WTC11 (cell line): ENCODE results near the gene LRRC23.

Source experiments
- CBFB ChIP-seq: sonication (generic); formaldehyde crosslinking; IDR thresholded peaks from 2 replicates; pipeline ENCODE4 v1.8.1; 2022; ENCODE audit warnings: mild to moderate bottlenecking, low read depth, missing genetic modification reagents
- GABPB1 ChIP-seq: sonication (generic); formaldehyde crosslinking; IDR thresholded peaks from 2 replicates; pipeline ENCODE4 v1.8.1; 2023; ENCODE audit warnings: mild to moderate bottlenecking, missing genetic modification reagents
- IRF2 ChIP-seq: sonication (generic); formaldehyde crosslinking; IDR thresholded peaks from 2 replicates; pipeline ENCODE4 v1.8.0; 2022; ENCODE audit warnings: low read depth, missing genetic modification reagents, borderline replicate concordance
- NFYB ChIP-seq: sonication (generic); formaldehyde crosslinking; conservative IDR thresholded peaks from 2 replicates; pipeline ENCODE4 v1.8.0; 2022; ENCODE audit warnings: low read depth, missing genetic modification reagents
- SP1 ChIP-seq: sonication (generic); formaldehyde crosslinking; conservative IDR thresholded peaks from 2 replicates; pipeline ENCODE4 v1.8.1; 2022; ENCODE audit warnings: missing genetic modification reagents
- ZNF232 ChIP-seq: sonication (generic); formaldehyde crosslinking; IDR thresholded peaks from 2 replicates; pipeline ENCODE4 v1.8.0; 2022; ENCODE audit warnings: mild to moderate bottlenecking, missing genetic modification reagents
- ZNF317 ChIP-seq: sonication (generic); formaldehyde crosslinking; IDR thresholded peaks from 2 replicates; pipeline ENCODE4 v1.8.1; 2023; ENCODE audit warnings: low read depth, mild to moderate bottlenecking, moderate library complexity, missing genetic modification reagents, borderline replicate concordance
- TF ChIP-seq, protein P1 (sequence below): fragments of 200-600 bp; IDR thresholded peaks from 2 replicates; pipeline ENCODE4 v1.8.0; 2022; ENCODE audit warnings: antibody characterized with exemption
- TF ChIP-seq, protein P2 (sequence below): sonication (generic); formaldehyde crosslinking; IDR thresholded peaks from 2 replicates; pipeline ENCODE4 v1.8.1; 2023; ENCODE audit warnings: mild to moderate bottlenecking, missing genetic modification reagents, moderate library complexity
- TF ChIP-seq, protein P3 (sequence below): sonication (generic); formaldehyde crosslinking; IDR thresholded peaks from 2 replicates; pipeline ENCODE4 v1.8.1; 2022; ENCODE audit warnings: low read depth, mild to moderate bottlenecking, moderate library complexity, missing genetic modification reagents, borderline replicate concordance

DNA sequence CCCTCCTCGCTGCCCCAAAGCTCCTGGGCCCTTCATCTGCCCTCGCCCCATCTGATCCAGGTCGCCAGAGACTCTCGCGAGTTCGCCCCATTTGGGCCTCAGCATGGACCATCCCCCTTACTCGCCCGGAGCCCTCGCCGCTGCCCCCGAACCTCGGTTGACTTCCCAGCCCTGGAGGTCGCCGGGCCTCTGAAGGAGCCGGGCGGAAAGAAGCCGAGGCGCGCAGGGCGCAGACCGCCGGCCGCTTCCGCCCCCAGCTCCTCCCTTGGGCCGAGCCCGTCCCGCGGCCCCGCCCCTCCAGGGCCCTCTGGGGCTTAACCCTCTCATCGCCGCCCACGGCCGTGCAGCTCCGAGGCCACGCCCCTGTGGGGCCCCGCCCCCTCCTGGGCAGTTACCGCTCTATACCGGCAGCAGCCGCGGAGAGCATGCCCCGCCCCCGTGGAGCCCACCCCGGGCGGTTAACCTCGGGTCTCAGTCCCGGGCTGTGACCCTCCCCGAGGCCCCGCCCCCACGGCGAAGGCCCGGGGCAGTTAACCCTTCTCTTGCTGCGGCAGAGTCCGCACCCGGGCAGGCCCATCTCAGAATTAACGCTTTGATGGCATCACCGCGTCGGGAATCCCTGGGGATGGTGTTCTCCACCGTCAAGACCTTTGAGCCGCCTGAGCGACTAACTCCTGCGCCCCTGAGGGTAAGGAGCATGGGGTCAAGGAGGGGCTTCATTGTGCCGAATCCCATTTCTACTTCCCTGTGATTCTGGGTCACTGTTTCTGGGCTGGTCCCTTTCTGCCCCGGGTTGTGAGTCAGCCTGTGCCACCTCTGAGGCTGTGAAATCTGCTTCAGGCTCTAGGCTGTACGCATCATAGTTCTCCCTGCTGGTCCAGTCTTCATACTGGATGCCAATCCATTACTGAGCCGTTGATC lies 31.3 kb upstream of the LRRC23 start, which contains the start of gene SPSB2:
- TF ChIP-seq, protein P1, sequence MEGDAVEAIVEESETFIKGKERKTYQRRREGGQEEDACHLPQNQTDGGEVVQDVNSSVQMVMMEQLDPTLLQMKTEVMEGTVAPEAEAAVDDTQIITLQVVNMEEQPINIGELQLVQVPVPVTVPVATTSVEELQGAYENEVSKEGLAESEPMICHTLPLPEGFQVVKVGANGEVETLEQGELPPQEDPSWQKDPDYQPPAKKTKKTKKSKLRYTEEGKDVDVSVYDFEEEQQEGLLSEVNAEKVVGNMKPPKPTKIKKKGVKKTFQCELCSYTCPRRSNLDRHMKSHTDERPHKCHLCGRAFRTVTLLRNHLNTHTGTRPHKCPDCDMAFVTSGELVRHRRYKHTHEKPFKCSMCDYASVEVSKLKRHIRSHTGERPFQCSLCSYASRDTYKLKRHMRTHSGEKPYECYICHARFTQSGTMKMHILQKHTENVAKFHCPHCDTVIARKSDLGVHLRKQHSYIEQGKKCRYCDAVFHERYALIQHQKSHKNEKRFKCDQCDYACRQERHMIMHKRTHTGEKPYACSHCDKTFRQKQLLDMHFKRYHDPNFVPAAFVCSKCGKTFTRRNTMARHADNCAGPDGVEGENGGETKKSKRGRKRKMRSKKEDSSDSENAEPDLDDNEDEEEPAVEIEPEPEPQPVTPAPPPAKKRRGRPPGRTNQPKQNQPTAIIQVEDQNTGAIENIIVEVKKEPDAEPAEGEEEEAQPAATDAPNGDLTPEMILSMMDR: no peak
- TF ChIP-seq IRF2: no peak
- TF ChIP-seq, protein P2, sequence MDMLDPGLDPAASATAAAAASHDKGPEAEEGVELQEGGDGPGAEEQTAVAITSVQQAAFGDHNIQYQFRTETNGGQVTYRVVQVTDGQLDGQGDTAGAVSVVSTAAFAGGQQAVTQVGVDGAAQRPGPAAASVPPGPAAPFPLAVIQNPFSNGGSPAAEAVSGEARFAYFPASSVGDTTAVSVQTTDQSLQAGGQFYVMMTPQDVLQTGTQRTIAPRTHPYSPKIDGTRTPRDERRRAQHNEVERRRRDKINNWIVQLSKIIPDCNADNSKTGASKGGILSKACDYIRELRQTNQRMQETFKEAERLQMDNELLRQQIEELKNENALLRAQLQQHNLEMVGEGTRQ (CRISPR knock-in tag): peak; percentile 39; the same call in 1 of the 2 replicates
- TF ChIP-seq ZNF317 (CRISPR knock-in tag): no peak
- no peak for TF ChIP-seq NFYB (CRISPR knock-in tag)
- 0 out of 2 replicates have a peak, but pooled peaks have one; percentile 63 for TF ChIP-seq CBFB (CRISPR knock-in tag)
- peak; percentile 51 for TF ChIP-seq GABPB1 (CRISPR knock-in tag)
- peak; percentile 15; the same call in 1 of the 2 replicates for TF ChIP-seq ZNF232 (CRISPR knock-in tag)
- TF ChIP-seq SP1 (CRISPR knock-in tag): peak; percentile 99
- TF ChIP-seq, protein P3, sequence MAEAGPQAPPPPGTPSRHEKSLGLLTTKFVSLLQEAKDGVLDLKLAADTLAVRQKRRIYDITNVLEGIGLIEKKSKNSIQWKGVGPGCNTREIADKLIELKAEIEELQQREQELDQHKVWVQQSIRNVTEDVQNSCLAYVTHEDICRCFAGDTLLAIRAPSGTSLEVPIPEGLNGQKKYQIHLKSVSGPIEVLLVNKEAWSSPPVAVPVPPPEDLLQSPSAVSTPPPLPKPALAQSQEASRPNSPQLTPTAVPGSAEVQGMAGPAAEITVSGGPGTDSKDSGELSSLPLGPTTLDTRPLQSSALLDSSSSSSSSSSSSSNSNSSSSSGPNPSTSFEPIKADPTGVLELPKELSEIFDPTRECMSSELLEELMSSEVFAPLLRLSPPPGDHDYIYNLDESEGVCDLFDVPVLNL (CRISPR knock-in tag): no peak
